Prostate gland (tissue), 2 donors: Measurements from ENCODE around the gene LSAMP. TPM values are rescaled to one million over a fixed set of nuclear protein-coding genes. Genes with fewer than 3 reads are reported as not detected.

Experiments used
- DNase-seq: peaks from one replicate; pipeline ENCODE4 v3.0.0-alpha.2; 2019; ENCODE audit warnings: low spot score
- H3K27ac ChIP-seq, 2 donors: fragments of 200-600 bp; sonication (generic); 2 replicates each; pipeline ENCODE4 v1.5.1; 2017 to 2019
- H3K27me3 ChIP-seq: fragments of 200-600 bp; sonication (generic); replicated peaks from 2 replicates; pipeline ENCODE4 v1.5.1; 2019; ENCODE audit not compliant: insufficient read depth
- H3K36me3 ChIP-seq, 2 donors: fragments of 200-600 bp; sonication (generic); 1 replicate in 1 of 2; 2 replicates in 1 of 2; pipeline versions ENCODE4 v1.5.1 to v1.8.1; 2017 to 2019
- H3K4me1 ChIP-seq: fragments of 200-600 bp; sonication (generic); replicated peaks from 2 replicates; pipeline ENCODE4 v1.5.1; 2019
- H3K4me3 ChIP-seq, 2 donors: fragments of 200-600 bp; sonication (generic); 2 replicates each; pipeline ENCODE4 v1.5.1; 2017 to 2019
- H3K9me3 ChIP-seq: fragments of 200-600 bp; sonication (generic); 2 replicates; pipeline ENCODE4 v1.5.1; 2017
- POLR2A ChIP-seq: fragments of 450-650 bp; IDR thresholded peaks from one replicate; pipeline ENCODE4 v1.6.1; 2016; ENCODE audit warnings: antibody characterized with exemption, mild to moderate bottlenecking
- POLR2AphosphoS5 ChIP-seq: sonication (generic); formaldehyde crosslinking; IDR thresholded peaks from one replicate; pipeline ENCODE4 v1.6.1; 2017; ENCODE audit warnings: antibody characterized with exemption
- WGBS: methylation state at CpG from one replicate; pipeline ENCODE4 v1.1.5; 2018; 5-methylcytosine and 5-hydroxymethylcytosine counted together
- intact Hi-C: fragments of 100-400 bp; cut with DNase I; formaldehyde crosslinking; loops from one replicate; pipeline ENCODE4 v1.14.2; 2022
- total RNA-seq, 2 donors: library from RNA; depleted of rRNA; stranded (reverse); fragments of >200 nt; gene quantifications; one replicate each; pipeline ENCODE4 v1.1.0, GENCODE V29; 2016
- TF ChIP-seq, protein P1 (sequence below), 4 experiments: fragments of 200-600 bp in 2 of 4; fragments of 450-650 bp in 2 of 4; sonication (generic) in 2 of 4; IDR thresholded peaks; 1 replicate in 3 of 4; 2 replicates in 1 of 4; pipeline ENCODE4 v1.5.1; 2016 to 2019; ENCODE audit warnings: antibody characterized with exemption in 4 of 4, mild to moderate bottlenecking in 2 of 4, moderate library complexity in 2 of 4

Gene LSAMP
- total RNA-seq, 2 donors from 2014 or later = 15.4 to 38.0 TPM

DNA sequence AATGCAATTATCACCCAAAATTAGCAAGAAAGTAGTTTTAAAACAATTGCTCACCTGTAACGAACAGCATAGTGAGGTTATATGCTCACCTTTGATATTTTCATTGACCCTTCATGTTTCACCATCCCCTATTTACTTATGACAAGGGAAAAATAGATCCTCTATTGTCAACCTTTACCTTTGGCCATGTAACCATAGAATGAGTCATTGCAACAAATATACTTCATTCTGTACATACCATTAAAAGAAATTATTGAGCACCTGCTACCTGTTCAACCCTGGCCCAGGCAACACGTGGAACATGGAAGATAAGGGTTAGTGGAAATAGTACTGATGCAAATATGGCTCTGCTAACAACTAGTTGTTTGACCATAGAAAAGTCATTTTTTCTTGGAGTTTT, 20.2 kb downstream of the LSAMP start:
- Histone ChIP-seq H3K4me1 (no peaks in the 10 kb centered on the region), H3K27me3 (no peaks in the 10 kb centered on the region), H3K9me3 (no peaks in the 10 kb centered on the region), H3K27ac (no peak overlapping the region), H3K36me3 (no peaks in the 10 kb centered on the region), H3K4me3 (no peak overlapping the region)
- 63% methylated on average over 2 of the region's 2 CpGs for WGBS
- intact Hi-C loops = no loop called here
- no peak for TF ChIP-seq POLR2A
- TF ChIP-seq POLR2AphosphoS5 = no peak
- TF ChIP-seq, protein P1, sequence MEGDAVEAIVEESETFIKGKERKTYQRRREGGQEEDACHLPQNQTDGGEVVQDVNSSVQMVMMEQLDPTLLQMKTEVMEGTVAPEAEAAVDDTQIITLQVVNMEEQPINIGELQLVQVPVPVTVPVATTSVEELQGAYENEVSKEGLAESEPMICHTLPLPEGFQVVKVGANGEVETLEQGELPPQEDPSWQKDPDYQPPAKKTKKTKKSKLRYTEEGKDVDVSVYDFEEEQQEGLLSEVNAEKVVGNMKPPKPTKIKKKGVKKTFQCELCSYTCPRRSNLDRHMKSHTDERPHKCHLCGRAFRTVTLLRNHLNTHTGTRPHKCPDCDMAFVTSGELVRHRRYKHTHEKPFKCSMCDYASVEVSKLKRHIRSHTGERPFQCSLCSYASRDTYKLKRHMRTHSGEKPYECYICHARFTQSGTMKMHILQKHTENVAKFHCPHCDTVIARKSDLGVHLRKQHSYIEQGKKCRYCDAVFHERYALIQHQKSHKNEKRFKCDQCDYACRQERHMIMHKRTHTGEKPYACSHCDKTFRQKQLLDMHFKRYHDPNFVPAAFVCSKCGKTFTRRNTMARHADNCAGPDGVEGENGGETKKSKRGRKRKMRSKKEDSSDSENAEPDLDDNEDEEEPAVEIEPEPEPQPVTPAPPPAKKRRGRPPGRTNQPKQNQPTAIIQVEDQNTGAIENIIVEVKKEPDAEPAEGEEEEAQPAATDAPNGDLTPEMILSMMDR (IDR thresholded peaks at IDR 0.05) = no peak
- DNase-seq = no peak

DNA sequence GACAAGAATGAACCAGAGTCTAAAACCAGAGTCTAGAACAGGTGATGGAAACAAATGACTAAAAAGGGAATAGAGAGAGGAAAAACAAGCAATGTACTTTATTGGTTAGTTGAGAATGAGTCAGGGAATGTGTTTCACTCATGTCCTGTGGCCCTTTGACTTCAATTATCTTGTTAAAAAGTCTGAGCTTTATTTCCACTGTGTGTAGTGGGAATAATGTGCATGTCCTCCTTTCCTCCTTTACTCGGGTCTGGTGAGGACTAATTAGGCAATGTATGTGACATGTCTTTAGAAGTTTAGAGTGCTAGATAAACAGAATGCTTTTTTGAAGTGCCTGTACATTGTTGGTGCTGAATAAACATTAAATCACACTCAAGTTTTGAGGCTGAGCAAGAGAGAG, 21.3 kb downstream of the LSAMP start:
- DNase-seq = no peak
- Histone ChIP-seq H3K27ac (peak overlapping the region; percentile 33 to 57), H3K9me3 (no peaks in the 10 kb centered on the region), H3K27me3 (no peaks in the 10 kb centered on the region), H3K36me3 (no peaks in the 10 kb centered on the region), H3K4me1 (no peaks in the 10 kb centered on the region), H3K4me3 (no peak overlapping the region)
- intact Hi-C loops = no loop called here
- 0% methylated on average over 1 of the region's 1 CpG for WGBS
- TF ChIP-seq, protein P1 (IDR thresholded peaks at IDR 0.05) = no peak
- peak; percentile 9 for TF ChIP-seq POLR2AphosphoS5
- TF ChIP-seq POLR2A = no peak

DNA sequence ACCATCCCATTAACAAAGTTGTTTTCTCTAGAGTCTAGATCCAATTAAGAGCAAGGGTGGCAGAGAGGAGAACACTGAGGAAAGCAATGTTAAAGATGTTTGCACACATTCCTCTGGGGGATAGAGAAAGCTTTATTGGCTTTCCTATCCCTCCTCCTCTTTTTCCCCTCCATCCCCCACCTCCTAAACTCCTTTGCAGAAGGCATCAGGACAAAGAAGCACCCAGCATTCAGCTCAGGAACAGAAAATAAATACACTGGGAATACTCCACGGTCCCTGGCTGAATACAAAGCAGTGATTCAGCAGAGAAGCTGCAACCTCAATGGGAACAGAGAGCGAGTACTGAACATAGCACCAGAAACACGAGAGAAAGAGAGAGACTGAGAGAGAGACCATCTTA, 21.9 kb downstream of the LSAMP start:
- intact Hi-C loops = no loop called here
- WGBS = 4% methylated on average over 3 of the region's 3 CpGs
- TF ChIP-seq POLR2AphosphoS5 = no peak

DNA sequence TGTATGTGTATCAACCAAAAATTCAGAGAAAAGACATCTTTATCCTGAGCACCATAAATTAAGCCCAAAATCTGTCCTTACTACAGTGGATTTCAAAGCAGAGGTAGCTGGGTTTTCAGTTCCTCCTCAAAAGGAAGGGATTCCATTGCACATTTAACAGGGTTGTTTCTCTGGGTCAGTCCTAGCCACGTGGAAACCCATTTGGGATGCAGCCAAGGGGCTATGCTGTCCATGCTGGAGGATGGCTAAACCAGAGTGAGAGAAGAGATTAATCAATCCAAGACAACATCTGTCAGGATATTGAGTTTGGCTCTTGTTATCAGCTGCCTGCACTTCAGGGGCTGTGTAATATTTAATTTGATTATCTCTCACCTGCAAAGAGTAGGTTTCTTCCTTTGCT, 28.1 kb downstream of the LSAMP start:
- Histone ChIP-seq H3K4me1 (no peaks in the 10 kb centered on the region), H3K27ac (no peak overlapping the region), H3K9me3 (no peaks in the 10 kb centered on the region), H3K27me3 (no peaks in the 10 kb centered on the region), H3K4me3 (no peak overlapping the region), H3K36me3 (no peaks in the 10 kb centered on the region)
- WGBS = 26% methylated on average over 1 of the region's 1 CpG
- TF ChIP-seq POLR2AphosphoS5 (no peak), POLR2A (no peak)
- TF ChIP-seq, protein P1 (IDR thresholded peaks at IDR 0.05) = no peak
- intact Hi-C loops = no loop called here
- DNase-seq = no peak

More for the DNA sequence above, 21.9 kb downstream of the LSAMP start:
- no peak overlapping the region for H3K4me3 ChIP-seq
- no peak for DNase-seq
- H3K9me3 ChIP-seq = no peaks in the 10 kb centered on the region
- no peaks in the 10 kb centered on the region for H3K4me1 ChIP-seq
- H3K27me3 ChIP-seq = no peaks in the 10 kb centered on the region
- no peaks in the 10 kb centered on the region for H3K36me3 ChIP-seq
- peak overlapping the region; percentile 33 to 57 for H3K27ac ChIP-seq

- Histone ChIP-seq H3K36me3 (no peaks in the 10 kb centered on the region), H3K27ac (no peak overlapping the region), H3K4me1 (no peaks in the 10 kb centered on the region), H3K9me3 (no peaks in the 10 kb centered on the region), H3K4me3 (no peak overlapping the region), H3K27me3 (no peaks in the 10 kb centered on the region)
- no peak for DNase-seq
- 73% methylated on average over 2 of the region's 2 CpGs for WGBS
- TF ChIP-seq POLR2AphosphoS5 = no peak
- TF ChIP-seq, protein P1 (IDR thresholded peaks at IDR 0.05) = no peak
- no peak for TF ChIP-seq POLR2A
- intact Hi-C loops = no loop called here
These were observed 32.0 kb downstream of the LSAMP start for GRCh38 chr3:116413319-116413718.
